GM19043 (cell line): ENCODE data around the gene NAGPA.

ENCODE experiments used
- ATAC-seq: cut with Tn5 transposase; IDR thresholded peaks from one replicate; pipeline ENCODE4 v1.9.1; 2021; ENCODE audit warnings: low read depth; ENCODE audit not compliant: unreplicated experiment

NAGPA gene

DNA sequence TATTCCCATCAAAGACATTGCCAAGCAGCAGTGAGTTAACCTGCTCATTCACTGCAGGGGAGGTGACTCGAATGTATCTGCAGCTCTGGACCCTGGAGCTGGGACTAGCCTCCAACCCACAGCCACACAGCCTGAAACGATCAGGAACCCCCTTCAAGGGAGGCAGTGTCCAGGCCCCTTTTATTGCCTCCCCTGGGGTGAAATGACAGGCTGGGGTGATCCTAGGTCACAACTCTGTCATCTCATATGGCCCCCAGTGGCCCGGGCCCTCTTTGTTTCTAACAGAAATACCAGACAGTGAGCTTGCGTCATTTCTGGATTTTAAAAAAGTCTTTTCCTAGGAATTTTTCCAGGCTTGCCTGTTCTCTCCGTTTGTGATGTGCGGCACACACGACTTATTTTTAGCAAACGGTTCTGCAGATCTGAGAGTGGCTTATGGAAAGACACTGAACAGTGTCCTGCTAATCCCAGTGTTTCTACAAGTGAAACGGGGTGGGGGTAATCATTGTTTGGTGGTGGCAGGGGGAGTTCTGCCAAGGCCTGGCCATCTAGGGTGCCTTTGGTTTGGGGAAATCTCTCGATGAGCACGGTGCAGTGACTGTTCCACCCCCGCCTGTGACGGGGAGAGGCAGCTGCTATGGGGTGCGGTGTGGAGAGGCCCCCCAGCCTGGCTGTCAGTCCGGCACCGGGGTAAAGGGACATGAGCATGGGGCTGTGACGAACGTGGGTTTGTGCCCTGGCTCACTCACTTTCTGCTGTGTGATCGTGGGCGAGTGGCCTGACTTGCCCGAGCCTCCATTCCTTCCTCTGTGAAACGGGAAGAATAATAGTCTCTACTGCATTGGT is 27.2 kb downstream of the NAGPA start:
- no peak for ATAC-seq

GRCh38 chr16:5005916-5006315 is 27.8 kb downstream of the NAGPA start:
- ATAC-seq, result no peak

GRCh38 chr16:5004311-5004710 is 29.4 kb downstream of the NAGPA start:
- no peak for ATAC-seq

DNA sequence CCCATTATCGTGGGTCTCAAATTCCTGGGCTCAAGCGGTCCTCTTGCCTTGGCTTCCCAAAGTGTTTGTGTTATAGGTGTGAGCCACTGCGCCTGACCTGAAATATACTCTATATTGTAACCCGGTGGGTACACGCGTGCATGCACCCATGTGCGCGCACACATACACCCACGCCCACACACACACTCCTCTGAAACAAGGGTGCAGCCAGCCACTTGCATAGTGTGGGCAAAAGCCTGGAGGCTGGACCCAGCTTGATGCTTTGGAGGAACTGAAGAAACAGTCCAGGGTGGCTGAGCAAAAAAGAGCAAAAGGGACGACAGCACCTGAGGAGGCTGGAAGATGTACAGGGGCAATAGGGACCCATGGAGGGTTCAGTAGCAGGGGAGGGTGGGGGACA is 29.9 kb downstream of the NAGPA start:
- ATAC-seq, result no peak

DNA sequence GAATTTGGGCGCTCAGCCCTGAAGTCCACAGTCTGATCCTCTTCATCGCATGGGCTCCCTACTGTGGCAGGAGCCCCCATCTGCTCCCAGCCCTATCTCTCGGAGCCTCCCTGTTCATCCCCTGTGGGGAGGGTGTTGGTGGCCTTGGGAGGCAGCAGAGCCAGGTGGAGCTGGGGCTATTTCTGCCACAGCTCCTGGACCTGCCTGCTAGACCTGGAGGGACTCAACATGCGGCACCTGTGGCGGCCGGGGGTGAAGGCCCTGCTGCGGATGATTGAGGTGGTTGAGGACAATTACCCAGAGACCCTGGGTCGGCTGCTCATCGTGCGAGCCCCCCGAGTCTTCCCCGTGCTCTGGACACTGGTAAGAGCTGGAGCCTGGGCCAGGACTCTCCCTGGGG is 30.5 kb downstream of the NAGPA start:
- ATAC-seq, result no peak

DNA sequence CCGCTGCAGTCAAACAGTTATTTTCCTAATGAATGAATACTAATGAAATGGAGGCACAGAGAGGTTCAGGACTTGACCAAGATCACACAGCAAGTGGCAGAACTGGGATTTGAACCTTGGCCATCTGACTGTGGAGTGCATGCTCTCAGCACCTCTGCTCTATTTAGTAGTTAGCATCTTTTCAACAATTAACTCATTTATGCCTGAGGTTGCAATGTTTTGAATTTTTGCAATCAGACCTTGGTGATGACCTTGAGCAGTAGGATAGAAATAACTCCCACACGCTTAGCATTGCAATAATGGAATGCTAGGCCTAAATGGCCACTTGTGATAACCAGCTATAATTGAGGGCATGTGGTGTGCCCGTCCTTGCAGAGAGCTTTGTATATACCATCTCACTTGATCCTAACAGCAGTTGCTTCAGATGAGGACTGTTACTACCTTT is 31.0 kb downstream of the NAGPA start:
- ATAC-seq, result no peak

GRCh38 chr16:5001986-5002385 is 31.7 kb downstream of the NAGPA start:
- no peak for ATAC-seq

DNA sequence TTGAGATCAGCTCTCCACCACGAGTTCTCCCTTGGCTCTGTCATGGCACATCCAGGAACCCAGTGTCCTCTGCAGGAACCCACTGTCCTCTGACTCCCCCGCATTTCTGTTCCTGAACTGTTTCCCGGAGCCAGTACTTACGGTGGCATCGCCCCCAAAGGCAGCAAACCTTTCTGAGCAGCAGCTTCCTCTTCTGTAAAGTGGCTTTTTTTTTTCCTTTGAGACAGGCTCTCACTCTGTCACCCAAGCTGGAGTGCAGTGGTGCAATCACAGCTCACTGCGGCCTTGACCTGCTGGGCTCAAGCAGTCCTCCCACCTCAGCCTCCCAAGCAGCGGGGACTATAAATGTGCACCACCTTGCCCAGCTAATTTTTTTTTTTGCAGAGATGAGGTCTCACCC is 32.2 kb downstream of the NAGPA start:
- ATAC-seq, result no peak

DNA sequence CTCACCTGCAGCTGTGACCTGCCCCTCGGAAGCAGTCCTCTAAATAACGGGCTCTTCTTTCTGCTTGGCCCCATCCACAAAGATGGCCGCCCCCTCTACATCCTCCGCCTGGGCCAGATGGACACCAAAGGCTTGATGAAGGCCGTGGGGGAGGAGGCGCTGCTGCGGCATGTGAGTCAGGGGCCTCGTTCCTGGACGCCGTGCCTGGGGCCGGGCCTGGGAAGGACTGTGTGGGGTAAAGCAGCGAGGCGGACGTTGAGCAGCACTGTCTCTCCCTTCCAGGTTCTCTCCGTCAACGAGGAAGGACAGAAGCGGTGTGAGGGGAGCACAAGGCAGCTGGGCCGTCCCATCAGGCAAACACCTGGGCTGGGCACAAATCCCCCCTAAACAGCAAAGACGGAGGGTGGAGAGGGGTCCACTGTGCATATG is 33.1 kb downstream of the NAGPA start:
- no peak for ATAC-seq

GRCh38 chr16:4994719-4995434 is 38.9 kb downstream of the NAGPA start:
- no peak for ATAC-seq

DNA sequence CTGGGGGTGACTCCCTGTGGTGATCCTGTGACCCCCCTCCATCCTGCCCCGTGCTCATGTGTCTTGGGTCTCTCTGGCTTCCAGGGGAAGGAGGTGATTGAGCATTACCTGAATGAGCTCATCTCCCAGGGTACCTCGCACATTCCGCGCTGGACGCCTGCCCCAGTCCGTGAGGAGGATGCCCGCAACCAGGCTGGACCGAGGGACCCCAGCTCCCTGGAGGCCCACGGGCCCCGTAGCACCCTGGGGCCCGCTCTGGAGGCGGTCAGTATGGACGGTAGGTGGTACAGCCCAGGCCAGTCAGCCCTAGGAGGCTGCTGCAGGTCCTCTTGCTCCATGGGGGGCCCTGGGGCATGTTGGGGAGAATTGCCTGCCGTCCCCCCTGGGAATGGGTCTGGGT is 42.0 kb downstream of the NAGPA start:
- no peak for ATAC-seq

GRCh38 chr16:4990415-4990814 is 43.3 kb downstream of the NAGPA start:
- ATAC-seq, result no peak

DNA sequence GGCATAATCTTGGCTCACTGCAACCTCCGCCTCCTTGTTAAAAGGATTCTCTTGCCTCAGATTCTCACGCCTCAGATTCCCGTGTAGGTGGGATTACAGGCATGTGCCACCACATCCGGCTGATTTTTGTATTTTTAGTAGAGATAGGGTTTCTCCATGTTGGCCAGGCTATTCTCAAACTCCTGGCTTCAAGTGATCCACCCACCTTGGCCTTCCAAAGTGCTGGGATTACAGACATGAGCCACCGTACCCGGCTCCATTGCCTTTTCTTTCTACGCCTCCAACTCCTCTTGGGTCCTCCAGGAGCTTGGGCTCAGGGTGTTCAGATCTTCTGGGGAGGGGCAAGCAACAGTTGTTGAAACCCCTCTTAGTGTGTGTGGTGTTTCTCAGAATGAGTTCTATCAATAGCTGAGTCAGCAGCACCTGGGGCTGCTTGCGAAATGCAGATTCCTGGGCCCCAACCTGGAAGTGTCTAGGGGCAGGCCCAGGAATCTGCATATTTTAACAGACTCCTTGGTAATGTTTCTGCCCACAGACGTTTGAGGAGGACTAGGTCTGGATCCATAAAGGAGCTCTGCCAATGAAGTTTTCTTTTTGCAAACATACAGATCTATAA is 44.2 kb downstream of the NAGPA start:
- ATAC-seq, result no peak

- ATAC-seq, result no peak
Observed at GRCh38 chr16:4988647-4989046, 45.1 kb downstream of the NAGPA start.

DNA sequence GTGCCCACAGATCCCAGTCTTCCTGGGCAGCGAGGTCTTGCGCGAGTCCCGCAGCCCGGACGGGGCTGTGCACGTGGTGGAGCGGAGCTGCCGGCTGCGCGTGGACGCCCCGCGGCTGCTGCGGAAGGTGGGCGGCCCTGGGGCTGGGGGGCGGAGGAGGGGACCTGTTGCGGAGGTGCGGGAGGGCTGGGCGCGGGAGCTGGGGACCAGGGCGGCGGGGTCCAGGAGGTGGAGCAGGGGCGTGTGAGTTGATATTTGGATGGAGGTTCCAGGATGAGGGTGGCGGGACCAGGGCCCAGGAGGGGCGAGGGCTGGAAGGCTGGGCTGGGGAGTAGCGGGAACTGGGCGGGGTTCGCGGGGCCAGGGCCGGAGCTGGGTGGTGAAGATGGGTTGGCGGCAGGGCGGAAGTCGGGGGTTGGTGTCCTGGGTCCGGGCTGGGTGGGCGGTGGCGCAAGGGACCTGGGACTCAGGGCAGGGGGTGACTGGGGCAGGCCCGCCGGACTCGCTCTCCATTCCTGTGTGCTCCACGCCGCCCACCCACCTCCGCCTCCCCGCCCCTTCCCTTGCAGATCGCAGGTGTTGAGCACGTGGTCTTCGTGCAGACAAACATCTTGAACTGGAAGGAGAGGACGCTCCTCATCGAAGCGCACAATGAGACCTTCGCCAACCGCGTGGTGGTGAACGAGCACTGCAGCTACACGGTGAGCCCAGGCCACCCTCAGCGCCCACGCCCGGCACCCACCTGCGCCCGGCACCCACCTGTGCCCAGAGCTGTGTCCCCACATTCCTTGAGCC is 46.0 kb downstream of the NAGPA start:
- ATAC-seq, result no peak

- ATAC-seq, result no peak
Observed at GRCh38 chr16:4987250-4987579, 46.5 kb downstream of the NAGPA start.

DNA sequence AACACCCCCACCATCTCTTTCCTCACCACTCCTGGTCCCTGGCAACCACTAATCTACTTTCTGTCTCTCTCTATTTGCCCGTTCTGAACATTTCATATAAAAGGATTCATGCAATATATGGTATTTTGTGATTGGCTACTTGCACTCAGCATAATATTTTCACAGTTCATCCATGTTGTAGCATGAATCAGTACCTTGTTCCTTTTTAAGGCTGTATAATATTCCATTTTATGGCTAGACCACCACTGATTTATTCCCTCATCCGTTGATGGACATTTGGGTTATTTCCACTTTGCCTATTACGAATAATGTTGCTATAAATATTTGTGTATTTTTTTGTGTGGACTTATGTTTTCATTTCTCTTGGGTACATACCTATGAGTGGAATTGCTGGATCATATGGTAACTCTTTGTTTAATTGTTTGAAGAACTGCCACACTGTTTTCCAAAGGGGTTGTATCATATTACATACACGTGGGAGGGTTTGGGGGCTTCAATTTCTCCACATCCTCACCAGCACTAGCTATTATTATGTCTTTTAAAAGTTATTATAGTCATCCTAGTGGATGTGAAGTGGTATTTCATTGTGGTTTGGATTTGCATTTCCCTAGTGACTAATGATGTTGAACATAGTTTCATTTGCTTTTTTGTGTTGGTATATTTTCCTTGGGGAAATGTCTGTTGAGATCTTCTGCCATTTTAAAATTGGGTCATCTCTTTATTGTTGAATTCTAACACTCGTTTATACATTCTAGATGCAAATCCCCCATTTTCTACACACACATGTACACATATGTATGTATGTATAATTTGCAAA is 49.4 kb downstream of the NAGPA start:
- no peak for ATAC-seq

DNA sequence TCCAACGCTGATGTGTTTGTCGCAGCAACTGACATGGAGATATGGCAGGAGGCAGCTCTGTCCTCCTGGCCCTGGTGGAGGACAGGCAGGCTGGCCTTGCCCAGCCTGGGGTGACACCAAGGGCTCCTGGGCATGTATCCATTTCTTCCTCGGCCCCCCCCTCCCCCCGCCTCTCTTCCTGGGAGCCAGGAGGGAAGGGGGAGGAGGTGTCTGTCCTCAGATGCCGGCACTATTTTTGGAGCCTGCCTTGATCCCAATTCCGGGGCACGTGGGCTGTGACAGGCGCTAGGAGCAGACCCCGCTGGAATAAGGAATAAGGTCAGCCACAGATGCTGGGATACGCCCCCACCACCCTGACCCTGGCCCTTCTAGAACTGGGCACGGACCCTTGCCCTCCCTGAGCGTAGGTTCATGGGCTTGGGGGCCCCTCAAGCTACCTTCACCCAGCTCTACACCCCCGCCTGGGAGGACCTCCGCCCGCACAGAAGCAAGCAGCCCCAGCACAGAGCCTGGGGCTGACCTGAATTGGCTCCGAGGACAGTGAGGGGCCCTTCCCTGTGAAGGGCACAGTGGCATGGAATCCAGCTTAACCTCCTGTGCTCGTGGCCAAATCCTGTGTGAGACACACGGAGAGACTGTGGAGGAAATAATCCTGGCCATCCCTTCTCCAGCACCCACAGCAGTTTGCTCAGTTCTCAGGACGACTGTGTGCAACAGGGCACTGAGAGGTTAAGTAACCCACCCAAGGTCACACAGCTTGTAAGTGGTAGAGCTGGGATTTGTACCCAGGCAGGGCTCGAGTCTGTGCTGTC is 51.5 kb downstream of the NAGPA start:
- ATAC-seq, result no peak

GRCh38 chr16:4981473-4981872 is 52.3 kb downstream of the NAGPA start:
- no peak for ATAC-seq
